HG02852 (cell line): Measurements from ENCODE around the gene TPO.
"Not testable (repeated sequence)": the region's sequence is repeated elsewhere in the genome, so short reads cannot be mapped to it uniquely, and the experiment has no call there.

Source experiments
- ATAC-seq: cut with Tn5 transposase; IDR thresholded peaks from one replicate; pipeline ENCODE4 v1.9.1; 2021; ENCODE audit warnings: mild to moderate bottlenecking, moderate library complexity; ENCODE audit not compliant: unreplicated experiment

TPO gene

DNA sequence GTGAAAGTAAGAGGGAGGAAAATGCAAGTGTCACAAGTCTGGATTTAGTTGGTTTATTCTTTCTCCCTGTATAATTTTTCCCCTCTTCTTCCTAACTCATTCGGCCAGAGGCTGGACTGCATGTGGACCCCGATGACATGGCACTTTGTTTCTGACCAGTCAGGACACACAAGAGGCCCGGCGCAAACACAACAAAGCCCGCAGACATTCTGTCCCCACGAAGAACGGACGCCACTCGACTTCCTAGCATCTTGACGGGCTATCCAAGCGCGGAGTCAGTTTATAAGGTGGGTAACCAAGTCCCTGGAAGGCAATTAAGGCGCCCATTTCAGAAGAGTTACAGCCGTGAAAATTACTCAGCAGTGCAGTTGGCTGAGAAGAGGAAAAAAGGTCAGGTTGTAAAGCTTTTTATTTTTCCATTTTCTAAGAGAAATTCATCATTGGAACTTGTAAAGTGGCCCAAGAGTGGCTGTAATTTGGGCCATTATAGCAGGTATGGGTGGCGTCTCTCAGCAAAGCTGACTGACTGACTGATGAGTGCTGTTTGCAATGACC, at the start of gene TPO:
Gene TPO, plus strand, starts transcription at position 308 of the 555 bp plus-strand sequence. CDS start 946 bp downstream, outside the sequence.
- no peak for ATAC-seq

DNA sequence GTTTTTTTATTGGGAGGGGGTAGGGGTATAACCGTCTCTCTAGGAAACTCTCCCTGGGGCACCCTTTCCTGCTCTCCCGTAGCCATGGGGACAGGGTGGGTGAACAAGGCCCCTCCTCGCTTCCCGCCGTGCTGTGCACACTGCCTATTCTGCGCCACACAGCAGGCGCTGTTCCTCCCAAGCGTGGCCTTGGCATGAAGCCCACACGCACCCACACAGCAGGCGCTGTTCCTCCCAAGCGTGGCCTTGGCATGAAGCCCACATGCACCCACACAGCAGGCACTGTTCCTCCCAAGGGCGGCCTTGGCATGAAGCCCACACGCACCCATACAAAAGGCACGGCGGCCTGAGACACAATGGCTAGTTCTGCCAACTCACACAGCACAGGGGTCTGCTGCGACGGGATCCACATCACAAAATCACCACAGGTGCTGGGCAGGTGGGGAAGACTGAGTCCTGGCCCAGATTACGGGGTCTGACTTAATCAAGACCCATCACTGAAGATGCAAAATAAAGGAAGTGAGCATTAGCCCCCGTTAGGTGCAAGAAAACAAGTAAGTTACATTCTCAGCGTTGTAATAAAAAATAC, 46.6 kb upstream of the TPO start:
- ATAC-seq = no peak

DNA sequence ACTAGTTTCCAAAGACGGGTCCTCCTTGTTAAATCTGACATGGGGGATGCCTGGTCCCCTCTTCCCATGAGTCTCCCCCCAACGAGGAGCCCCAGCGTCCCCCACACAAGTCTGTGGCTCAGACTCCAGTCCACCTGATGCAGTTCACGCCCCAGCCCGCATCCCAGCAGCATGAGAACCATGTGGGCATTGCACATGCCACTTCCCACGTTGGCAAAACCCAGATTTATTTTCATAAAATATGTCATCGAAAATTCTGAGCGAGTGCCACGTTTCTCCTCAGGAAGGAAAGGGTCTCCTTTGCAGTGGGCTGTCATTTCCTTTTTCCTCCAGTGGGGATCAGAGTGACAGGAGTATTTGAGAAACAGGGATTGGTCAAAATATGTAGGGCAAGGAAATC, 45.7 kb upstream of the TPO start:
- ATAC-seq = no peak

DNA sequence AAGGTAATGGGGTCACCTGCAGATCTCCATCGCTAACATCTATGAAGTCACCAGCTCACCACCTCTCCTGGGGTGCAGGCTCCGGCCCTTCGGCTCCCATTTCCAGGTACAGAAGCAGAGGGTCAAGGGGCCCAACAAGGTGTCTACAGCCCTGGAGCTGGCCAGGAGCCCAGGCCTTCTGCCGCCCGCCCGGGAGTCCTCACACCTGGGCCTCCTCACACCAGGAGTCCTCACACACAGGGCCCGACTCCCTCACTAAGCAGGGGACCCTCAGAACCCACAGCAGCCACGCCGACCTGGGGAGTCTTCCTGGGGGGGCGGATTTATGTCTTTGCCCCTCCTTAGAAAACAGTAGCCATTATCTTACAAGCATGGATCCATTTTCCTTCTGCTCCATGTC, 43.4 kb upstream of the TPO start:
- ATAC-seq = no peak

DNA sequence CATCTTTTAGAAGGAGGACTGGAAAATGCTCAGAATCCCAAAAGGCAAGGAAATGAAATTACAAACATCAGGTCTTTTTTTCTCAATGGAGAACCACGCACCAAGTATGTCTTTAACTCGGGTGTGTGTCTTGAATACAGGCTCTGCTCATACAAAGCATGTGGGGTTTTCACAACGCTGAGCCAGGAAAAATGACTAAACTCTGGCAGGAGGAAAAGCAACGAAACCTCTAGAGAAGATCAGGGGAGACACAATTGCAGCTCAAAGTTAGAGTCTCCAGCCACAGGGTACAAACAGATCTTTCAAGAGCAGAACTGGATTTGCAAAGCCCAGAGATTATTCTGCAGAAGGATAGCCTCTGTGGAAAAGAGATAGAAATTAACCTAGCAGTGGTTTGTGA, 42.8 kb upstream of the TPO start:
- no peak for ATAC-seq

DNA sequence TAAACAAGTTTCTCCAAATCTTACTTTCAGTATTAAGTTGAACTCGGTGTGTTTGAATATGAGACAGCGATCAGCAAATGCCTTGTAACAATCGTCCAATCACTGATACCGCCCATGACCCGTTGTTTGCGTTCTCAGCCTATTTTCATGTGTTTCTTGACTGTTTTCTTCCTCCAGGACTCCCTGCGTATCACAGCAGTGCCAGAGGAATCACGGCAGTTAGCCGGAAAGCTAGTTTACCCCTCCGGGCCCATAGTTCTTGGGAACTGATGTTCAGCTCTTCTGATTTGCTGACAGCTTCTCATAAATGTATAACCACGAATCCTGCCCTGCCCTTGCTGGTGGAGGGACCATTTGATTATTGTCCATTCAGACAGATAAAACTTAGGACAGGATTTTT, 42.2 kb upstream of the TPO start:
- no peak for ATAC-seq

DNA sequence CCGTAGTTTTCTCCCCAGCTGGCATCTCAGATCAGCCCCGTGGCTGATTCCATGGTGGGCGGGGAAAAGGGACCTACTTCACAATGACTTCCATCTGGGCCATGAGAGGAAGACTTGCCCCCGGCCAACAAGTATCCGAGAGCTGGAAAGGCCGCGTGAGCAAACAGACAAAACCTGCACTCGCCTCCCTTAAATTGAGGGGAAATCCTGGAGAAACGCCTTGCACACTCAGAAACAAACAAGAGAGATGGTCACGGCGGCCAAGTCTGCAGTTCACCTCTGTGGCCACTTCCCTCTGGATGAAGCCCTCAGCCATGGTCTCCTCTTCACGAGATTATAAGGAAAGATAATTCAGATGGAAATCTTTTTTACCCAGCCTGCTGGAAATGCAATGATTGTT, 39.4 kb upstream of the TPO start:
- ATAC-seq = no peak

DNA sequence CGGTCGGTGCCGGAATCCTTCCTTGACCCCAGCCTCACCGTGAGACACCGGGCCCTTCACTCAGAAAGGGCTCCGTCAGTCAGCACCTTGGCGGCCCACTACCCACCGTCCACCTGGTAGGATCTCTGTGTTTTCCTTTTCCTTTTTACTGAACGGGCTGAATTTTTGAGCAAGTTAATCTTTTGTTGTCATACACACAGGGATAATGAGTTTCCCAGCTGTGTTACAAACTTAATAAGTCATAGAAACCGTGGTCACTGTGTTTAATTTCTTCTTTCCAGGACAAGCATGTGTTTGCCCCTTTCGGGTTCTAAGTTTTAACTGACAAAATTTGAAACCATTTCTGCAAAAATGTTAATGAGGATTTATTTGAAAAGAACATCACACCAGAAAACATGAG, 39.0 kb upstream of the TPO start:
- ATAC-seq = no peak

DNA sequence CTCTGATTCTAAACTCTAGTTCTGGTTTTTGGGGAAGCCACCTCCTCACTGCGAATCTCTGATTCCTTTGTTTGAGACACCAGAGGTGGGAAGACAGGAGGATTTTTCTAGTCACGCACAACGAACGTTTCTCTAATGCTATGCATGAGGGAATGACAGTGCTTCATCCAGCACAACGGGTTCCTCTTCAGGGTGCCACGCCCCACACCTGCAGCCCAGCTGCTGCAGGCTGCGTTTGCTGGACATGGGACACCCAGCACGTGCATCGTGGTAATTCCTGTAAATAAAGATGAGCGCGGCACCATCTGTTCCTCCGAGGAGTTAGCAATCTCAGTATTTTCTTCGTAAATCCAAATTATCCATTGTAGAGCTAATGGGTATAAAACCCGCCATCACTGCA, 37.5 kb upstream of the TPO start:
- no peak for ATAC-seq

DNA sequence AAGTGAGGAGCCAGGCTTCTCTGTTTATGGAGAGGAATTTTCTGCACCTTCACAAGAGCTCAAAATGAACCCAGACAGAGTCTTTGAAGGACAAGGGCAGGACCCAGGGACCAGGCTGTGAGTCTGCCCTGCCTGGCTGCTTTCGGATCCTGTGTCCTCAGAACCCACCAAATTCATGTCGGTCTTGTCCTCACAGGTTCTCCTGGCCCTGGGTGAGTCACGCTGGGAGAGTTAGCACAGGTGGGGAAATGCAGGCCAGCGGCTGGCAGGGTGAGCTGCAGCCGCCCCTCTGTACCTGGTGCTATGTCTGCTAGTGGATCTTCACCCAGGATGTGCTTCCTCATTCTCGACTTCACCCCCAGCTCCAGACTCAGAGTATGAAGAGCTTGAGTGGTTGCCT, 35.8 kb upstream of the TPO start:
- no peak for ATAC-seq

DNA sequence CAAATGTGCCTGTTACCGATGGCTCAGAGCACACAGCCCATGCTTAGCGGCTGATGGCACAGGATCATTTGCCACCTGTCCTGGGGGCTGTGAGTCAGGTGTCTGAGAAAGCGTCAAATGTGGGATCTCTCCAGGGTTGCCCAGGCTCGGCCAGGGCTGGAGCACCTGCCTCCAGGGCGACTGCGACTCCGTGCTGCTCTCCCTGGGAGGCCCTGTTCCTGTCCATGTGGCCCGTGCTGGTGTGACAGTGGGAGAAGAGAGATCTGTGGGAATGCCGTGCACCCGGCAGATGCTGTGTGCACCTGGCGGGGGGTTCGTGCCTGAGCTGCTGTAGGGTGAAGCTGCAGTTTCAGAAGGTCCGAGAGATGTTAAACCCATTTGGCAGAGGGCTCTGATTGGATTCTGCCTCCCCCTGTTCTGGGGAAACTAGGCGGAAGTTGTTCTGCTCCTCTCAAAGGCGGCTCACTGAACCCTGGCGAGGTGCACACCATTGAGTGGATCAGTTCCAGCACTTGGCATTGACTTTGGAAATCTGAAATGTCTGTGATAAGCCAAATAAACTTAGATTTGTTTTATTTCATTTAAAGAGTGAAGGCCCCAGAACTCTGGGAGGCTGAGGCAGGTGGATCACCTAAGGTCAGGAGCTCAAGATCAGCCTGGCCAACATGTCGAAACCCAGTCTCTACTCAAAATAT, 34.7 kb upstream of the TPO start:
- ATAC-seq = no peak

DNA sequence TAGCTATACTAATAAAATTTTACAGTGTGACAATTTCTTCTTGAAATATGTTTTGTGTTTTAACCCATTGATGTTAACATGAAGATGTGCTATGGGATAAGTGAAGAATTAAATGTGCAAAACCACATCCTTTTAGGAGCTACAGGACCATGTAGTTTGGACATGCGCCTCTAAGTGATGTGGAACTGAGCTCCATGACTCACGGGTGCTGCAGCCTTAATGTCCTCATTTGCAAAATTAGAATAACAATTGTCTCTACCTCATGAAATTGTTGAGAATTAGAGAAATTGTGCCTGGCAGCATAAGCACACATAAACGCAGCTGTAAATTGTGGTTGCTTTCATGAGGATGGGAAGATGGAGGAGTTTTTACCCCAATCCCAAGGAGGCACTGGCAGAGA, 31.6 kb upstream of the TPO start:
- no peak for ATAC-seq

DNA sequence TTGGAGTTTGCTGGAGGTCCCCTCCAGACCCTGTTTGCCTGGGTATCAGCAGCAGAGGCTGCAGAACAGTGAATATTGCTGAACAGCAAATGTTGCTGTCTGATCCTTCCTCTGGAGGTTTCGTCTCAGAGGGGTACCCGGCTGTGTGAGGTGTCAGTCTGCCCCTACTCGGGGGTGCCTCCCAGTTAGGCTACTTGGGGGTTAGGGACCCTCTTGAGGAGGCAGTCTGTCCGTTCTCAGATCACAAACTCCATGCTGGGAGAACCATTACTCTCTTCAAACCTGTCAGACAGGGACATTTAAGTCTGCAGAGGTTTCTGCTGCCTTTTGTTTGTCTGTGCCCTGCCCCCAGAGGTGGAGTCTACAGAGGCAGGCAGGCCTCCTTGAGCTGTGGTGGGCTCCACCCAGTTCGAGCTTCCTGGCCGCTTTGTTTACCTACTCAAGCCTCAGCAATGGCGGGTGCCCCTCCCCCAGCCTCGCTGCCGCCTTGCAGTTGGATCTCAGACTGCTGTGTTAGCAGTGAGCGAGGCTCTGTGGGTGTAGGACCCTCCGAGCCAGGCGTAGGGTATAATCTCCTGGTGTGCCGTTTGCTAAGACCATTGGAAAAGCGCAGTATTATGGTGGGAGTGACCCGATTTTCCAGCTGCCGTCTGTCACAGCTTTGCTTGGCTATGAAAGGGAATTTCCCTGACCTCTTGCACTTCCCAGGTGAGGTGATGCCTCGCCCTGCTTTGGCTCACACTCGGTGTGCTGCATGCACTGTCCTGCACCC, 25.1 kb upstream of the TPO start:
- not testable (repeated sequence) for ATAC-seq

DNA sequence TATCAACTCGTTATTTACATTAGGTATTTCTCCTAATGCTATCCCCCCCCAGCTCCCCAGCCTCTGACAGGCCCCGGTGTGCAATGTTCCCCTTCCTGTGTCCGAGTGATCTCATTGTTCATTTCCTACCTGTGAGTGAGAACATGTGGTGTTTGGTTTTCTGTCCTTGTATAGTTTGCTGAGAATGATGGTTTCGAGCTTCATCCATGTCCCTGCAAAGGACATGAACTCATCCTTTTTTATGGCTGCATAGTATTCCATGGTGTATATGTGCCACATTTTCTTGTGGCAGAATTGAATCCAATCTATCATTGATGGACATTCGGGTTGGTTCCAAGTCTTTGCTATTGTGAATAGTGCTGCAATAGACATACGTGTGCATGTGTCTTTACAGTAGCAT, 23.1 kb upstream of the TPO start:
- ATAC-seq = not testable (repeated sequence)

DNA sequence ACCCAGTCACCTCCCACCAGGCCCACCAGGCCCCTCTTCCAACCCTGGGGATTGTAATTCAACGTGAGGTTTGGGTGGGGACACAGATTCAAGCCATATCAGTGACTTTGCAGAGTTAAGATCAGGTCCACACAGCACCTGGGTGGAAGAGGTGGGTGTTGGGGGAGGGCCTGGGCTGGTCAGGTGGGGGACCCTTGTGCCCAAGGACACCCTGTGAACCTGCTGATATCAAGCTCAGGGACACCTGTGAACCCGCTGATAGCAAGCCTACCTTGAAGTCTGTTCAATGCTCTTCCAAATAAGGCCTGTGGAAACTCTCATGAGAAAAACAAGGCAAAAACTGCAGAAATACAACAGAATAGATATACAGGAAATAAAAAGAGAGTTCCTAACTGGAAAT, 19.9 kb upstream of the TPO start:
- ATAC-seq = no peak

DNA sequence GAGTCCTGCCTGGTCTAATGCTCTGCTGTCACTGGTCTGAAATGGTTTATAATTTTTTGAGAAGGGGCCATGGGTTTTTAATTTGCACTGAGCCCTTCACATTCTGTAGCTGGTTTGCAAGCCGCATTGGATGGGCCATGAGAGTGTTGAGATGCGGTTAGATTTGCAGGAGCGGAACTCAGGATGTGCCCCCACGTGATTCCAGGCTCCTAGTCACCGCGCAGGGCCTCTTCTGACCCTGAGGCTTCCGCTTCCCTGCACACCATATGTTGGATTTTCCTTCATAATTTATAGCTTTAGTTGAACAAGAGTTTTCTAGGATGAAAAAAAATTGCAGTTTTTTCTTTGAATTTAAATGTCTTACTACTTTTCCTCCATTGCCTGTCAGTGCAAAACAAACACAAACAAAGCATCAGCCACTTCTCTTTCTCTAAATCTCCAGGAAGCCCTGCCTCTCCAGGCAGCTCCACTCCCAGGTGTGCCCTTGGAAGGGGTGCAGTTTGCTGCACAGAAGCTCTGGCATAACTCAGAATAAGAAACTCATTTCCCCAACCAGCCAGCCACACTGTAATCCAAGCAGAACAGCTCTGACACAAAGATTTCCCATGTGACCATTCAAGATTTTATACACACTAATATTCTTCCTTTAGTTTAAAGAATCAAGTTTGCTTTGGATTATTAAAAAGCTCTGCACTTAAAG, 18.4 kb upstream of the TPO start:
- ATAC-seq = no peak

DNA sequence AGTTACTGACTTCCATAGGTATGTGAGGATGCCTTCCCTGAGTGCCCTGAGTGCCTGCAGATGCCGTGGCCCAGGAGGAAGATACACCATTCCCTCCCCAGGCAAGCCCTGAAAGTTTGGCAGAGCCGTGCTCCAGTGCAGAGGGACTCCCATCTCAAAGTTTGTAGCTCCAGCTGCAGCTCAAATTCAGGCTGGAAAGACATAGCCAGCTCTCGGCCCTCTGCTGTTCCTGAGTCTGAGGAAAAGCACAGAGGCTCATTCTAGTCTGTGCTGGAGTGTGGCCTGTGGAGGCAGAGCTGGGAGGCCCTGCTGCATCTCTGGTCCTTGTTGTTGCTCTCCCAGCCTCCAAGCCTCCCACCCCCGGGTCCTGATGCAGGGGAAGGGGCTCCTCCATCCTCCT, 15.9 kb upstream of the TPO start:
- no peak for ATAC-seq

DNA sequence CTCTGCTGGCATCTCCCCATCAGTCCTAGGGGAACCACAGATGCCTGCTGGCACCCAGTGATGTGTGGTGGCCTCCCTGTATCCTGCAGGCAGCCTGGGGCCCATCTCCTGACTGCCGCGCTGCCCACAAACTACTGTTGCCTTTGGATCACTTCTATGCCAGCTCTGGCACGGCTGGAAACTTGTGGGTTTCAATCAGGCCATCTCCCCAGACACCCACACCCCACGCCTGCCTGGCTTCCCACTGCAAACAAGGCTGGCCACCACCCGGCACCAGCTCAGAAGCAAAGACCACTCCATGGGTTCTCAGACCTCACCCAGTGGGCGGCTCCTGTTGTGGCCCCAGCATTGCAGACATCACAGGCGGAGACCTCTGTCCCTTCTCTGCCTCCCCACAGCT, 15.1 kb upstream of the TPO start:
- no peak for ATAC-seq

DNA sequence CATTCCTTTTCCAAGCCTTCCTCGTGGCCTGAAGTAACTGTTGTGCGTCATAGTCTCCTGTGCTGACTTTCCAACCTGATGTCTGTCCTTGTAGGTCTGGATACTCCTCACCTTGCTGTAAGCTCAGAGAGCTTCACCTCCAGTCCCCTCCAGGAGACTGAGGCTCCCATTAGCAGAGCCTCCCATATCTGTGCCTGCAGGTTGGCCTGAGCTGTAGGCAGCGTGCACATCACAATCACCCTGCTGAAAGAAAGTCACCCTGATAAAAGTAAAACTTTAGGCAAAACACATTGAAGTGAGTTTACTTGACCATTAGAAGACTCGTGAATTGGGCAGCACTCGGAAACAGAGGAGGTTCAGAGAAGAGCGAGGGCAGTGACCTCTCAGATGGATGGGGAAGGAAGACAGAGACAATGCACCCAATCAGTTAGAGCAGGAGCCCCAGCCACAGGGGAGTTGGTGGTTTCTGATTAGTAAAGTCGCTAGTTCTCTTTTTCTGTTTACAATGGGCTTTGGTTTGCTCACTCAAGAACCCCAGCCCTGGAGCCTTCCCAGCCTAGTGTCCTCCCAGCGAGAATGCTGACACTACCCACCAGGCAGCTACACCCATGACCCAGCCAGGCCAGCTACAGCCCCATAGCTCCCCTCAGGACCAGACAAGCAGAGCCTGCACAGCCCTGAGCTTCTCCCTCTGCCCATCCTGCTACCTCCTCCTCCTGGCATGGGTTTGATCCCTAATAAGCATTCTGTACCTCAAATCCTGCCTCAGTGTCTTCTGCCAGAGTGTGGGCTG, 12.1 kb upstream of the TPO start:
- ATAC-seq = peak; percentile 53

DNA sequence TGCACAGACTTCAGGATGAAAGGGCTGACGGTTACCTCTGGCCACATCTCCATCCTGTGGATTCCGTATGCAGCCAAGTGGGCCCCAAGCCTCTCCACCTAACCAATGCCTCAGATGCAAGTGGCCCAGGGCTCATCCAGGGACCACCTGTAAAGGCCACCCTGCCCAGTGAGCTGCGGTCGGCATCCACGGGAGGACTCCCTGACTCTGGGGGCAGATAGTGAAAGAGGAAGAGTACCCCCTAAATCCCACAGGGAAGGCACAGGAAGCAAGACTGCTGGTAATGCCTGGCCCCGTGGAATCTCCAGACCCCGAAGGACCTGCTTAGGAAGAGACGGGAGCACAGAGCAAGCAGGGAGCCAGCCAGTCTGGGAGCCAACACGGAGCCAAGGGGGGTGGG, 11.2 kb upstream of the TPO start:
- ATAC-seq = no peak

DNA sequence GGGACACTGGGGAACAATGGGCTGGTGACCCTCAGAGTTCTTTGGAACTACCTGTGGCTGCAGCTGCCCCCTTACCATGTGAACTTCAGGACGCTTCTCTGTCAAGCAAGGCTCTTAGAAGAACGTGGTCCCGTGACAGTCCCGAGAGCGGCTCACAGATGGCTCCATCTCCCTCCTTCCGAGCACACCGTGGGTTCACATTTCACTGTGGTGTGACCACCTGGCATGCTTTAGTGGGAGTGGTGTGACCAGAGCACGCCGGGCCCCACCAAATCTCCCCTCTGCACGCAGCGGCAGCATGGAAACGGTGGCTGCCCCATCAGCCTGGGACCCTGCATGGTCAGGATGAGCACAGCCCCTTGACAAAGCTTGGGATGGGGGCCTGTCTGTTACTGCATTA, 9.7 kb upstream of the TPO start:
- no peak for ATAC-seq
